Activated CD4-positive, alpha-beta T cell treated with anti-CD3 and anti-CD28 coated beads, Interleukin-10, Interleukin-2, amounts not matched to agents 100 ng/mL and 50 ng/mL, durations not matched to agents 16 hours and 8 hours (primary cell): ENCODE measurements around the gene NSD1.

Experiments used
- DNase-seq: peaks from one replicate; pipeline ENCODE4 v3.0.0-alpha.2; 2020

Gene NSD1

GRCh38 chr5:177179431-177179830, 45.9 kb downstream of the NSD1 start:
- DNase-seq: no peak

- DNase-seq: no peak
These were observed 49.6 kb downstream of the NSD1 start for GRCh38 chr5:177183142-177183541.

GRCh38 chr5:177183766-177184360, 50.3 kb downstream of the NSD1 start:
- DNase-seq: no peak

GRCh38 chr5:177185993-177186392, 52.4 kb downstream of the NSD1 start:
- DNase-seq: no peak

GRCh38 chr5:177186645-177187044, 53.1 kb downstream of the NSD1 start:
- DNase-seq: no peak

GRCh38 chr5:177188775-177189174, 55.2 kb downstream of the NSD1 start:
- no peak for DNase-seq

- DNase-seq: no peak
These were observed 55.8 kb downstream of the NSD1 start for GRCh38 chr5:177189416-177189815.

- DNase-seq: no peak
These were observed 56.4 kb downstream of the NSD1 start for GRCh38 chr5:177189965-177190364.

GRCh38 chr5:177194268-177194667, 60.7 kb downstream of the NSD1 start:
- DNase-seq: no peak

GRCh38 chr5:177195307-177195952, 61.9 kb downstream of the NSD1 start:
- no peak for DNase-seq

GRCh38 chr5:177198738-177199137, 65.2 kb downstream of the NSD1 start:
- no peak for DNase-seq

- no peak for DNase-seq
These were observed 70.7 kb downstream of the NSD1 start for GRCh38 chr5:177204281-177204680.

- DNase-seq: no peak
These were observed 76.0 kb downstream of the NSD1 start for GRCh38 chr5:177209610-177210009.

GRCh38 chr5:177212242-177212641, 78.7 kb downstream of the NSD1 start:
- no peak for DNase-seq

GRCh38 chr5:177220576-177220975, 87.0 kb downstream of the NSD1 start:
- DNase-seq: no peak

GRCh38 chr5:177222269-177222668, 88.7 kb downstream of the NSD1 start:
- DNase-seq: no peak

- no peak for DNase-seq
These were observed 92.2 kb downstream of the NSD1 start for GRCh38 chr5:177225798-177226197.

- DNase-seq: no peak
These were observed 93.3 kb downstream of the NSD1 start for GRCh38 chr5:177226860-177227259.

GRCh38 chr5:177228751-177229150, 95.2 kb downstream of the NSD1 start:
- DNase-seq: no peak

- DNase-seq: no peak
These were observed 97.1 kb downstream of the NSD1 start for GRCh38 chr5:177230660-177231059.

- DNase-seq: no peak
These were observed 98.1 kb downstream of the NSD1 start for GRCh38 chr5:177231479-177232250.

- DNase-seq: no peak
These were observed 98.8 kb downstream of the NSD1 start for GRCh38 chr5:177232358-177232757.

- no peak for DNase-seq
These were observed 99.2 kb downstream of the NSD1 start for GRCh38 chr5:177232761-177233160.

- DNase-seq: no peak
These were observed 99.6 kb downstream of the NSD1 start for GRCh38 chr5:177233206-177233605.
